Stimulated activated CD8-positive, alpha-beta memory T cell treated with anti-CD3 and anti-CD28 coated beads, Interleukin-7, amount 100 ng/mL, for 1 hour (primary cell): ENCODE data around the gene WDR26.
"Not testable (repeated sequence)": the region's sequence is repeated elsewhere in the genome, so short reads cannot be mapped to it uniquely, and the experiment has no call there.

Experiments used
- DNase-seq, 2 donors: peaks; one replicate each; pipeline ENCODE4 v3.0.0-alpha.2; 2020; ENCODE audit warnings: low read depth in 2 of 2

Gene WDR26

GRCh38 chr1:224434691-224435317 lies at the start of gene WDR26:
TSS of gene WDR26 (minus strand) at chr1:224434797.
- peak; percentile 52 to 55 for DNase-seq

- DNase-seq: not testable (repeated sequence)
Observed at GRCh38 chr1:224483206-224483605, 48.6 kb upstream of the WDR26 start.

- no peak for DNase-seq
Observed at GRCh38 chr1:224482619-224483018, 48.0 kb upstream of the WDR26 start.

DNA sequence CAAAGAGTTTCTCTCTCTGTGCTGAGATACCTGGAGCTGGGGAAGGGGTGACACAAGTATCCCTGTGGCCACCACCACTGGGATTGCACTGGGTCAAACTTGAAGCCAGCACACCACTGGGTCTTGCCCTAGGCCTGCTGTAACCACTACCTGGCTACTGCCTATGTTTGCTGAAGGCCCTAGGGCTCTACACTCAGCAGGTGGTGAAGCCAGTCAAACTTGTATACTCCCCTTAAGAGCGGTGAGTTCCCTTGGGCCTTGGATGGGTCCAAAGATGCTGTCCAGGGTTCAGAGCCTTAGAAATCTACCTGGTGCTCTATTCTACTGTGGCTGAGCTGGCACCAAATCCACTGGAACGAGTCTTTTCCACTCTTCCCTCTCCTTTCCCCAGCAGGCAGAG lies 47.0 kb upstream of the WDR26 start:
- DNase-seq: no peak

DNA sequence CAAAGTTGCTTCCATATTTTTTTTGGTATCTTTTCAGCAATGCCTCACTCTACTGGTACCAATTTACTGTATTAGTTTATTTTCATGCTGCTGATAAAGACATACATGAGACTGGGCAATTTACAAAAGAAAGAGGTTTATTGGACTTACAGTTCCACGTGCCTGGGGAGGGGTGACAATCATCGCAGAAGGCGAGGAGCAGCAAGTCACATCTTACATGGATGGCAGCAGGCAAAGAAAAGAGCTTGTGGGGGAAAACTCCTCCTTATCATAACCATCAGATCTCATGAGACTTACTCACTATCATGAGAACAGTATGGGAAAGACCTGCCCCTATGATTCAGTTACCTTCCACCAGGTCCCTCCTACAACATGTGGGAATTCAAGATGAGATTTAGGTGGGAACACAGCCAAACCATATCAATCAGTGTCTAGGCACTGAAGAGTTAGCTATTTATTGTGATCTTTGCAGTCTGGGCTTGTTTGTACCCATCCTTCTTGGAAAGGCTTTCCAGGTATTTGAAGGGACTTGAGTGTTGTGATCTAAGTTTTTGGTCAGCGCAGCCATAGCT lies 46.4 kb upstream of the WDR26 start:
- not testable (repeated sequence) for DNase-seq

- not testable (repeated sequence) for DNase-seq
Observed at GRCh38 chr1:224480200-224480599, 45.6 kb upstream of the WDR26 start.

DNA sequence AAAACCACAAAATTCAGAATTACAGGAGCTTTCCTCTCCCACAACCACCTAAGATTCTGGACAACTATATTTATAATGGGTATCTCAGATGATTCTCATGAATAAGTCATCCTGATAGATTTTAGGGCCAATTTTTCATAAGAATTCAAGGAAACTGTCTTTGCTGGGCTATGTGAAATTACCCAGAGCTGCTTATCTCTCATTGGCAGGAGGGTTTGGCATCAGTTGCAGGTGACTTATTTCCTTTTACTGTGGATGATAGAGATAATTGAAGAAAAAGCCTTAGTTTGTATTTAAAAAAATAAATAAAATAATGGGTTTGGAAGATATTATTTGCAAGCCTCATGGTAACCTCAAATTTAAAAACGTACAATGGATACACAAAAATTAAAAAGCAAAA lies 38.2 kb upstream of the WDR26 start:
- DNase-seq: no peak

GRCh38 chr1:224466154-224466553 lies 31.6 kb upstream of the WDR26 start:
- DNase-seq: no peak

- DNase-seq: no peak
Observed at GRCh38 chr1:224459966-224460365, 25.4 kb upstream of the WDR26 start.

DNA sequence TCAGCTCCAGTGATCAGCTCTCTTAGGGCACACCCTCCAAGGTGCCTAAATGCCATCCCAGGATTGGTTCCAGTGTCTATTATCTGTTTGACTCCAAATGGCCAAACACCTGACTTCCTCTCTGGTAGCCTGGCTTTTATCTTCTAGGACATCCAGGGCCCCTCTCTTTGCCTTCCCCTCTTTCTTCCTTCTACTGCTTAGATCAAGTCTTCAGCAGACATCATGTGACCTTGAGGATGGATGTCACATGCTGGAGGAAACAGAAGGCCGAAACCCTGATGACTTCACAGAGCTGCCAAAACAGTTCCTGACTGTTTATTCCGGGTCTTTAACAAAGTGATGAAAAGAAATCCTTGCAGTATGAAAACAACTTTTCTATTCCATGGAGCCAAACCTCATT lies 24.4 kb upstream of the WDR26 start:
- no peak for DNase-seq

GRCh38 chr1:224458296-224458695 lies 23.7 kb upstream of the WDR26 start:
- no peak for DNase-seq

DNA sequence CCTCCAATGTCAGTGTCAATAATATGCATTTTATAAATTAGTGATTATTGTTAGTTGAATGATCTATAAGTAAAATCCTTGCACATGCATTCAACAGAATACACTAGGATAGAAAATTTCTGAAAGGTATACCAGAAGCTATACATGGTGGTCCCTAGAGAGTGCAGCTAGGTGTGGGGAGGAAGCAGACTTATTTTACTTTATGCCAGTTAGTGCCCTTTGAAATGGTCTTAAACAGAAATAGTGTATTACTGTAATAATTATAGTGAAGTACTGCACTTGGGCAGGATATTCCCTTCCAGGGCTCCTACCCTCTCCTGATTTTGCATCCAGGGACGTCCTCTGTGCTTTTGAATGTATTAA lies 23.2 kb upstream of the WDR26 start:
- DNase-seq: no peak

GRCh38 chr1:224456637-224456953 lies 22.0 kb upstream of the WDR26 start:
- DNase-seq: no peak

DNA sequence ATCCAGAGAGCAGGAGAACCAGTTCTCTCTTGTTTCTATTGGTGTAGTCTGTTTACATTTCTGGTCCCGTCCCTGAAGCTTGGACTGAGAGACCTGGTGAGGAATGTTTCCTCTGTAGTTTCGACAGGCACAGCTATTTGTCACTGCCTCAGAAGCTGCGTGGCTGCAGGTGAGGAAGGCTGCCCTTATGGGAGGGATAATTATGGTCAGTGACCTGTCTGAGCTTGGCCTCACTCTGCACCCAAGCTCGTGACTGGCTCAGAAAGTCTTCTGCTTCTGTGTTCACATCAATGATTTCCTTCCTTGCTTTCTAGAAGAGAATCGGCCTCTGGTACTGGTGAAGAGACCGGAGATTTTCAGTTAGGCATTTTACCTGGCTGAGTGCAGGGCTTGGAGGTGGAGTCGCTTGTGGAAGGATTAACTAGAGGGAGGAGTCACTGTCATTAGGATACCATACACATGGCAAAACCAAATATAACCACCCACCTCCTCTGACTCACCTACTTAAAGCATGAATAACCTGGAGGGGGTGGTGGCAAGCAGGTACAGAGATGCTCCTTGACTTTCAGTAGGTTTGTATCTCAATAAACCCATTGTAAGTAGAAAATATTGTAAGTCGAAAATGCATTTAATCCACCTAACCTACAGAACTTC lies 19.9 kb upstream of the WDR26 start:
- DNase-seq: no peak

- DNase-seq: no peak
Observed at GRCh38 chr1:224450561-224451350, 16.2 kb upstream of the WDR26 start.

DNA sequence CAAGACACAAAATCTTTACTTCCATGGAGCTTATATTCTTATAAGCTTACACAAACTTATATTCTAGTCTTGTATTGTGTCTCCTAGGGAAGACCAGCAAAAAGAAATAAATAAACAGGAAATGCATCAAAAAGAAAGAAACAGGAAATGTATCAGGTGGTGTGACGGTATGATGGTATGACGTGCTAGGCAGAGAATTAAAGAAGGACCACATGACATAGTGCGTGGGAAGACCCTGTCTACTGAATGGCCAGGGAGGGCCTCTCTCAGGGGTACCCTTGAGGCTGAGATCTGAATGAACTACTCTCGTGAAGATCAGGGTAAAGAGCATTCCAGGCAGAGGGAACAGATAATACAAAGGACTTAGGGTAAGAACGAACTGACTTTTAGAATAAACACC lies 15.6 kb upstream of the WDR26 start:
- DNase-seq: no peak

- DNase-seq: no peak
Observed at GRCh38 chr1:224448453-224449017, 13.9 kb upstream of the WDR26 start.

DNA sequence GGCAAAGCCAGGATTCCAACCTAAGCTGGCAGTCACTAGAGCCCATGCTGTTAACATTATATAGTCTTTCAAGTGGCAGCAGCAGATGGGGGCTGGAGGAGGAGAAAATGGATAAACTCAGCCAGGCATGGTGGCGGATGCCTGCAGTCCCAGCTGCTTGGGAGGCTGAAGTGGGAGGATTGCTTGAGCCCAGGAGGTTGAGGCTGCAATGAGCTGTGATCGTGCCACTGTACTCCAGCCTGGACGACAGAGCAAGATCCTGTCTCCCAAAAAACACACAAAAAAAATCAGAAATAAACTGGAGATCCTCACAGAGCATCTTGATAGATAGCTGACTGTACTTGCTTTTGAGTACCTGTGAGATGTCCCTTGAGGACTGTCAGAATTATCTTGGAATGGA lies 13.4 kb upstream of the WDR26 start:
- no peak for DNase-seq

DNA sequence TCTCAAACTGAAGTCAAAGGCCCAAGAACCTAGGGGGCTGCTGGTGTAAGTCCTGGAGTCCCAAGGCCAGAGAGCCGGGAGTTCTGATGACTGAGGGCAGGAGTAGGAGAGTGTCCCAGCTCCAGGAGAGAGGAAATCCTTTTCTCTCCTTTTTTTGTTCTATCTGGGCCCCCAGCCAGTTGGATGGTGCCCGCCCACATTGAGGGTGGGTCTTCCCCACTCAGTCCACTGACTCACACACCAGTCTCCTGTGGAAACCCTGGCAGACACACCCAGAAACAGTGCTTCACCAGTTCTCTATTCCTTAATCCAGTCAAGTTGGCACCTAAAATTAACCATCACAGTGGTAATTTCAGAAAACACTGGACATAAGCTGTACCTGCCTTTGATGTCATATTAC lies 12.7 kb upstream of the WDR26 start:
- DNase-seq: no peak

DNA sequence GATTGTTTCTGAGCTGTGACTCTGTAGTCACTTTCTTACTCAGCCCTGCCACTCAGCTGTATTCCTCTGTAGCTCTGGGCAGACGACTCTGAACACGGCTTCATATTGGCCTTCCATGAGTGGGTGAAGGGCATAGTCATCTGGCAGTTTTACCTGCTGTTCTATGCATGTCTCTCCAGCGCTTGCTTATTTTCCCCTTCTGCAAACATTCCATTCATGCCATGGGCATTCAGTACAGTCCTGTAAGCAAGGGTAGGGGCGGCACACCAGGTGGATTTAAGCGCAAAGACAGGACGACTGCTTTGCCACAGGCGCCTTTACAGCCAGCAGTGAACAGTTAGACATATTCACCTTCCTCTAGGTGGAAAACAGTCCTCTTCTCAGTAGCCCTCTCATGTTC lies 4.4 kb upstream of the WDR26 start:
- DNase-seq: no peak

DNA sequence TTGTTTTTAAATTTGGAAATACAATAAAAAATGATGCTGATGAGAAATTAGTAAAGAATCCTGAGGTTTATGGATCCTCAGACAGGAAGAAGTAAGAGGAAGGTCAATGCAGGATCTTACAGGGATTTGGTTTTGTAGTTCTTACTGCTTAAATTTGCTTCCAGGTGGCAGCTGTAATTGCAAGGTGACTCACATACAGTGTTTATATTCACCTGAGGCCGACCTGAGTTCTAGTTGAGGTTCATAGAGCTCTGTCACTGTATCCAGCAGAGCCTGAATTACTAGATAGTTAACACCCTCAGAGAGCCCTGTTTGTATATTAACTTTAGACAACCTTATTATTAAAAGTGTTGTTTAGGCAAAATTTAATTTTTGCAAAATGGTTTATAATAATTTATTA lies 1.4 kb upstream of the WDR26 start:
- DNase-seq: no peak

DNA sequence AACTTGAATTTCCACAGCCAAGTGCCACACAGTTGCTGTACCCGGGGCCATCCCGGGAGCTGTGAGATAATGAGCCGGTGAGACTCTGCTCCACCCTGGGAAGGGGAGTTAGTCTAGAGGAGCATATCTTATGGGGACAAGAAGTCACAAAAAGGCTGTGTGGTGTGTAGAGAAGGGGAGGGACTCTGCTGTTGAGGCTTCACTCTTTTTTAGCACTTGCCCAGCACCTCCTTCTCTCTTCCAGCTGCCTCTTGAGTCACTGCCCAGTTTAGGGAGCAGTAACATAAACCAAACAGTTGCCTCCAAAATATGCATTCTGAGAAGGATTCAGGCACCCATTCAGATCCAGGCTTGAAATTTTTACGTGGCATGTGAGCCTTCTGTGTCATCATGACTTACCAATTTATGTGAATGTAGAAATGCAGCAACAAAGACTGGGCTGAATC lies 744 bp upstream of the WDR26 start:
- no peak for DNase-seq
